Calu3 (cell line): ENCODE measurements around the gene RBCK1. TPM values are rescaled to one million over a fixed set of nuclear protein-coding genes. Genes with fewer than 3 reads are reported as not detected.

ENCODE experiments used
- BruUV-seq: library from RNA; stranded (reverse); fragments of 400-500 nt; replicated peaks from 2 replicates; lab custom pipeline; 2021; lab: Mats Ljungman, UMichigan
- CTCF ChIA-PET: fragments of 300-600 bp; sonication (Branson Sonifier 250); formaldehyde crosslinking; loops from one replicate; lab custom pipeline; 2022; ENCODE audit warnings: antibody characterized with exemption; lab: Charles Lee
- DNase-seq: peaks from one replicate; pipeline ENCODE4 v3.0.0; 2022
- H3K27ac Mint-ChIP-seq: one replicate; pipeline ENCODE4 v1.8.0; 2022; ENCODE audit warnings: mixed read lengths; ENCODE audit not compliant: unreplicated experiment
- H3K27me3 Mint-ChIP-seq: one replicate; pipeline ENCODE4 v1.8.0; 2022; ENCODE audit warnings: mixed read lengths; ENCODE audit not compliant: unreplicated experiment
- H3K36me3 Mint-ChIP-seq: one replicate; pipeline ENCODE4 v1.8.0; 2022; ENCODE audit warnings: mild to moderate bottlenecking, moderate library complexity, mixed read lengths; ENCODE audit not compliant: insufficient read depth, unreplicated experiment
- H3K4me1 Mint-ChIP-seq: one replicate; pipeline ENCODE4 v1.8.0; 2022; ENCODE audit warnings: mild to moderate bottlenecking, low read depth, mixed read lengths; ENCODE audit not compliant: unreplicated experiment
- H3K4me3 Mint-ChIP-seq: one replicate; pipeline ENCODE4 v1.8.0; 2022; ENCODE audit warnings: mild to moderate bottlenecking, low read depth, moderate library complexity, mixed read lengths; ENCODE audit not compliant: unreplicated experiment
- H3K9me3 Mint-ChIP-seq: one replicate; pipeline ENCODE4 v1.8.0; 2022; ENCODE audit warnings: low read depth, mixed read lengths; ENCODE audit not compliant: unreplicated experiment
- intact Hi-C: fragments of 100-400 bp; cut with micrococcal nuclease; formaldehyde crosslinking; loops from one replicate; pipeline ENCODE4 v1.10.0; 2022; ENCODE audit not compliant: unreplicated experiment
- total RNA-seq: library from RNA; stranded (reverse); gene quantifications from 2 replicates; pipeline ENCODE4 v1.2.3, GENCODE V29; 2022
- TF ChIP-seq, protein P1 (sequence below): fragments of 200-600 bp; IDR thresholded peaks from one replicate; pipeline ENCODE4 v1.8.0; 2022; ENCODE audit warnings: antibody characterized with exemption; ENCODE audit not compliant: unreplicated experiment

RBCK1 gene
- total RNA-seq, 1 experiment from 2014 or later, result 142 TPM

DNA sequence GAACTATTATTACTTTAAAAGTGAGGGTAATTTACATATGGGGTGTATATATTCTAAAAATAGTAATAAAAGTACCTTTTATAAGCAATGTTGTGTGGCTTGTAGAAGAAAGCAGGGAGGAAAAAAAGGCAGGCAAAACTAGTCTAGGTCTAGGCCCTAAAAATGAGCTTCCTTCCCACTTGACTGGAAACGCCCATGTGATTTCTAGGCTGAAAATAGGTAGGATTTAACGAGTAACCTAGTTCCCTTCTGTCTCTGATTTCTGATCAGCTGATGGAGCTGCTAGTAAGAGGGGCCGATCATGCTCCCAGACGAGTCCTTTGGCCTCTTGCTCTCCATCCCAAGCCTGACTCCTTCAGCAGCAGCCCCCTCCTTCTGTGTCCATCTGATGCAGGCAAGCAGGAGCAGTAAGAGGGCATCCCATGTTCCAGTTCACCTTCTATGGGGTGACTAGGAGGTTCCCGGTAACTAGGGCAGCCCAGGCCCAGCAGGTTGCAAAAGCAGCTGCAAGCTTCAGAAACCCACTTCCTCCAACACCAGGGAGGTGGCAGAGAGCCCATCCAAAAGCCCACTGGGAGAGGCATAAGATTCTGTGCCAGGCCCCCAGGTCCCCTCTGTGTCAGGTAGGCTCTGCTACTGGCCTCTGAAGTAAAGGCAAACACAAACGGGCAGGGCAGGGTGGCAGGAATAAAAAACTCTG is 29.8 kb downstream of the RBCK1 start:
- Mint-ChIP-seq H3K27ac (no peak overlapping the region), H3K27me3 (no peaks in the 10 kb centered on the region), H3K4me1 (peaks cover 9% of the 10 kb centered on the region), H3K9me3 (no peaks in the 10 kb centered on the region), H3K4me3 (no peak overlapping the region), H3K36me3 (peaks cover 84% of the 10 kb centered on the region)
- intact Hi-C loops, result no loop called here
- DNase-seq, result no peak
- BruUV-seq, result no TSS peak
- CTCF ChIA-PET, result no interaction called here
- TF ChIP-seq, protein P1, sequence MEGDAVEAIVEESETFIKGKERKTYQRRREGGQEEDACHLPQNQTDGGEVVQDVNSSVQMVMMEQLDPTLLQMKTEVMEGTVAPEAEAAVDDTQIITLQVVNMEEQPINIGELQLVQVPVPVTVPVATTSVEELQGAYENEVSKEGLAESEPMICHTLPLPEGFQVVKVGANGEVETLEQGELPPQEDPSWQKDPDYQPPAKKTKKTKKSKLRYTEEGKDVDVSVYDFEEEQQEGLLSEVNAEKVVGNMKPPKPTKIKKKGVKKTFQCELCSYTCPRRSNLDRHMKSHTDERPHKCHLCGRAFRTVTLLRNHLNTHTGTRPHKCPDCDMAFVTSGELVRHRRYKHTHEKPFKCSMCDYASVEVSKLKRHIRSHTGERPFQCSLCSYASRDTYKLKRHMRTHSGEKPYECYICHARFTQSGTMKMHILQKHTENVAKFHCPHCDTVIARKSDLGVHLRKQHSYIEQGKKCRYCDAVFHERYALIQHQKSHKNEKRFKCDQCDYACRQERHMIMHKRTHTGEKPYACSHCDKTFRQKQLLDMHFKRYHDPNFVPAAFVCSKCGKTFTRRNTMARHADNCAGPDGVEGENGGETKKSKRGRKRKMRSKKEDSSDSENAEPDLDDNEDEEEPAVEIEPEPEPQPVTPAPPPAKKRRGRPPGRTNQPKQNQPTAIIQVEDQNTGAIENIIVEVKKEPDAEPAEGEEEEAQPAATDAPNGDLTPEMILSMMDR, result no peak

DNA sequence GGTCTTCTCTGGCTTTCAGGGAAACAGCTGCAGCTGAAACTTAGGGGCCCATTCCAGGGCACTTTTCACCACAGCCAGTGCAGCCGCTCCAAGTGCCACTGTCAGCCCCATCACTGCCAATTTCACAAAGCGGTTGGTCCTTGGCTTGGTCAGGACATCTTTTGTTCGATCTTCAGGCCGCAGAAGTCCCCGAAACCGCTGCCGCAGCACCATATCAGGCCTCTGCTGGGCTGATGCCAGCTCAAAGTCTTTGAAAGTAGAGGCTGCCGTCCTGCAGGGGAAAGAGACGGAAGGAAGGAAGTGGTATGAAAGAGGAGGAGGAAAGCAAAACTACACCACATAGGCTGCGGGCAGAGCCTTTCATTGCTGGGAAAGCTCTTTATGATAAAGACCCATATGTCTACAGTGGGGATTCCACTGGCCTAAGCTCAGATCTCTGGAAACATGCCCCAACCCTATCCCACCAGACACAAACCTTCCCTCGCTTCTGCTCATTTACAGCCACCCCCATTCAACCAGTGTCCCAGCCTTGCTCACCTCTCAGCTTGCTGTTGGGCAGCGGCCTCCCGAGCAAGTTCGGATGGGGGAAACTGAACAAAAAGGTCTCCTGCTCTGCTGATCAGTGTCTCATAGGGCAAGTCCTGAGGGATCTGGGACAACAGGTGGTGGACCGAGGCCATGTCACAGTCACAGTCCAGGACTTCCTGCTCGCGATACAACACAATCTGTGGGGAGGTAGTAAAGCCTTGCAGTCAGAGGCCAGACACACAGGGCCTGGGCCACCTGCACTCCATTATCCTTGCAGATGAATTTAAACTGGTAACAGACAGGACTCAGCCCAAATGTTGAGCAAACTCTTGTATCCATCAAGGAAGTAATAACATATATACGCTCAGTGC is 30.7 kb downstream of the RBCK1 start:
- Mint-ChIP-seq H3K4me1 (peaks cover under 1% of the 10 kb centered on the region), H3K4me3 (no peak overlapping the region), H3K9me3 (no peaks in the 10 kb centered on the region), H3K36me3 (peaks cover 75% of the 10 kb centered on the region), H3K27me3 (no peaks in the 10 kb centered on the region), H3K27ac (no peak overlapping the region)
- no peak for DNase-seq
- TF ChIP-seq, protein P1, result no peak
- intact Hi-C loops, result no loop called here
- CTCF ChIA-PET, result no interaction called here
- BruUV-seq, result no TSS peak

DNA sequence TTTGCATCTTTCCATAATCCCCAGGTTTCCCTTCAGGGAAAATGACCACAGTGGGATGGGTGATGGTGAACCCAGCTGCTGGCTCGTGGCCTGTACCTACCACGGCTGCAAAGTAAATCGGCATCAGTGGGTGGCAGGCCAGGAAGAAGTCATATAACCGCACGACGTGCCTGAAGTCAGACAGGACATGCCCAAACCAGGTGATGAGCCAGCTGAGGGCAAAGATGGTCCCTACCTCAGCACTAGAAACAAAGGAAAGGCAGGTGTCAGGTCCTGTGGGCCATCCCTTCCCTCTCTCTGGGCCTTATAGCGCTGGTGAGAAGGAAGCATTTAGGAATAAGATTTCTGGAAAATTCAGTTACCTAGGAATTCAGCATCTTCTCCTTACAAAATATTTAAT is 32.0 kb downstream of the RBCK1 start:
- Mint-ChIP-seq H3K4me3 (no peak overlapping the region), H3K36me3 (peaks cover 64% of the 10 kb centered on the region), H3K4me1 (no peaks in the 10 kb centered on the region), H3K27me3 (no peaks in the 10 kb centered on the region), H3K9me3 (no peaks in the 10 kb centered on the region), H3K27ac (no peak overlapping the region)
- no peak for DNase-seq
- TF ChIP-seq, protein P1, result no peak
- CTCF ChIA-PET, result no interaction called here
- no TSS peak for BruUV-seq
- intact Hi-C loops, result no loop called here

DNA sequence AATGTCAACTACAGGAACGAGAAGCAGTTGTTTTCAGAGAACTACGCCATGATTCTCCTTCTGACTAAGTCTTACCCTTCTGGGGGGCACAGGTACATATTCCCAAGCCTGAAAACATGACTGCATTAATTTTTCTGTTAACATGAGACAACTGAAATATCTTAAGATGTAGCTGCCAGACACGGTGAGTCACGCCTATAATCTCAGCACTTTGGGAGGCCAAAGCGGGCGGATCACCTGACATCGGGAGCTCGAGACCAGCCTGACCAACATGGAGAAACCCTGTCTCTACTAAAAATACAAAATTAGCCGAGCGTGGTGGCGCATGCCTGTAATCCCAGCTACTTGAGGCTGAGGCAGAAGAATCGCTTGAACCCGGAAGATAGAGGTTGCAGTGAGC is 32.5 kb downstream of the RBCK1 start:
- Mint-ChIP-seq H3K4me3 (no peak overlapping the region), H3K27ac (no peak overlapping the region)

More for the DNA sequence above, 32.5 kb downstream of the RBCK1 start:
- Mint-ChIP-seq H3K4me1 (no peaks in the 10 kb centered on the region), H3K36me3 (peaks cover 60% of the 10 kb centered on the region), H3K9me3 (no peaks in the 10 kb centered on the region), H3K27me3 (no peaks in the 10 kb centered on the region)
- BruUV-seq, result no TSS peak
- intact Hi-C loops, result no loop called here
- CTCF ChIA-PET, result no interaction called here
- no peak for DNase-seq
- TF ChIP-seq, protein P1, result no peak
